ENCODE measurements around the gene SNORC.
A peak's percentile ranks its signal among the peaks of the same experiment; 100 is the strongest.

The SNORC gene

DNA sequence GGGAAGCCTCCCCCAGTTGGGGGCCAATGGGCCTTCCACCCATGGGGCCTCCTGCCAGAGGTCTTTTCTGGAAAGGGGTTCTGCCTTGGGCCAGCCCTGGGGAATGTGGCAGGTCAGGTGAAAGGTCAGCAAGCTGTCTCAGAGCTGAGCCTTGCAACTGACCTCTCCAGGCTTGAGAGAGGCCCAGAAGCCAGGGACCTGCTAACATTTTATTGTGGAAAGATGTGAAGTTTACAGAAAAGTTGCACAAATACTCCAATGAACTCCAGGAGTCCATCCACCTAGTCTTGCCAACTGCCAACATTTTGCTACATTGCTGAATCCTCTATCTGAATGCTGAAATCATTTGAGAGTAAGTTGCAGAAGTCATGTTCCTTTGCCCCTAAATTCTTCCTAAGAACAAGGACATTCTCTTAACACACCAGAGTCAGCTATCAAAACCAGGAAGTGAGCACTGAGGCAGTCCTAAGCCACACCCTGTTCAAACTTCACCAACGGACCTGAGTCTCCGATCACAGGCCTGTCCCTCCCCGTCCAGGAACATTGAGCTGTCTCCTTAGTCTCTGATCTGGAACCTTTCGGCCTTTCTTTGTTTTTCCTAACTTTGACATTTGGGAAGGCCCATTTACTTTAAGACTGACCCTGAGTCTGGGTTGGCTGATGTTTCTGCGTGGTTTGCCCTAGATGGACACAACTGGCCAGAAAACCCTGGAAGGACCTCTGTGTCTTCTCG lies 4.0 kb downstream of the SNORC start:
- Histone ChIP-seq H3K4me1 (ENCODE audit: control insufficient read depth in 5 of 5, insufficient read depth in 5 of 5, low read length in 5 of 5) (peaks cover 0 to 16% (median 7%) of the 10 kb centered on the region in 5 donors), H3K27ac (ENCODE audit: low read depth, low read length) (no peak overlapping the region), H3K4me3 (ENCODE audit: low read depth in 1 of 5, low read length in 5 of 5) (no peak overlapping the region), H3K36me3 (ENCODE audit: control insufficient read depth in 5 of 5, insufficient read depth in 5 of 5, low read length in 5 of 5) (no peaks in the 10 kb centered on the region), H3K9me3 (ENCODE audit: control insufficient read depth in 5 of 5, low read length in 5 of 5) (no peaks in the 10 kb centered on the region), H3K9ac (ENCODE audit: low read length in 5 of 5) (no peak overlapping the region), H3K27me3 (ENCODE audit: control insufficient read depth in 5 of 5, insufficient read depth in 4 of 5, low read length in 5 of 5) (peaks cover 11 to 30% (median 22%) of the 10 kb centered on the region in 5 donors)

DNA sequence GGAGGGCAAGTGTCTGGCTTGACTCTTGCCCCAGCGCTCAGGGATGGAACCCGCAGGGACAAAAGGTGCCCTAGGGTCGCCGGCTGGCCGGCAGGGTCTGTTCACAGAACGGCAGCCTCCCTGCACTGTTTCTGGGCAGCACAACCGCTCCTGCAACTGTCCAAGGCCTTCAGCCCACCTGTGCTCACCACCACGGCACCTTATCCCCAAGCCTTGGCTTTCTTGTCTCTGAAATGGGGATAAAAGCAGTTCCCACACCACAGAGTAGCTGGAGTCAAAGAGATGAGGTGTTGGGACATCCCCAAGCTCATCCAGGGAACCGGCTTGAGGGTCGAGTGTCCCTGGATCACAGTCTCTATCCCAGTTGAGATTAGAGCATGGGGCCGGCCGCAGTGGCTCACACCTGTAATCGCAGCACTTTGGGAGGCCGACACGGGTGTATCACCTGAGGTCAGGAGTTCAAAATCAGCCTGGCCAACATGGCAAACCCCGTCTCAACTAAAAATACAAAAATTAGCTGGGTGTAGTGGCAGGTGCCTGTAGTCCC lies 4.7 kb downstream of the SNORC start:
- Histone ChIP-seq H3K4me1 (ENCODE audit: control insufficient read depth in 5 of 5, insufficient read depth in 5 of 5, low read length in 5 of 5) (peaks cover 0 to 16% (median 7%) of the 10 kb centered on the region in 5 donors), H3K9ac (ENCODE audit: low read length in 5 of 5) (no peak overlapping the region), H3K4me3 (ENCODE audit: low read depth in 1 of 5, low read length in 5 of 5) (no peak overlapping the region), H3K27me3 (ENCODE audit: control insufficient read depth in 5 of 5, insufficient read depth in 4 of 5, low read length in 5 of 5) (peaks cover 11 to 30% (median 22%) of the 10 kb centered on the region in 5 donors), H3K9me3 (ENCODE audit: control insufficient read depth in 5 of 5, low read length in 5 of 5) (no peaks in the 10 kb centered on the region), H3K27ac (ENCODE audit: low read depth, low read length) (no peak overlapping the region), H3K36me3 (ENCODE audit: control insufficient read depth in 5 of 5, insufficient read depth in 5 of 5, low read length in 5 of 5) (no peaks in the 10 kb centered on the region)

DNA sequence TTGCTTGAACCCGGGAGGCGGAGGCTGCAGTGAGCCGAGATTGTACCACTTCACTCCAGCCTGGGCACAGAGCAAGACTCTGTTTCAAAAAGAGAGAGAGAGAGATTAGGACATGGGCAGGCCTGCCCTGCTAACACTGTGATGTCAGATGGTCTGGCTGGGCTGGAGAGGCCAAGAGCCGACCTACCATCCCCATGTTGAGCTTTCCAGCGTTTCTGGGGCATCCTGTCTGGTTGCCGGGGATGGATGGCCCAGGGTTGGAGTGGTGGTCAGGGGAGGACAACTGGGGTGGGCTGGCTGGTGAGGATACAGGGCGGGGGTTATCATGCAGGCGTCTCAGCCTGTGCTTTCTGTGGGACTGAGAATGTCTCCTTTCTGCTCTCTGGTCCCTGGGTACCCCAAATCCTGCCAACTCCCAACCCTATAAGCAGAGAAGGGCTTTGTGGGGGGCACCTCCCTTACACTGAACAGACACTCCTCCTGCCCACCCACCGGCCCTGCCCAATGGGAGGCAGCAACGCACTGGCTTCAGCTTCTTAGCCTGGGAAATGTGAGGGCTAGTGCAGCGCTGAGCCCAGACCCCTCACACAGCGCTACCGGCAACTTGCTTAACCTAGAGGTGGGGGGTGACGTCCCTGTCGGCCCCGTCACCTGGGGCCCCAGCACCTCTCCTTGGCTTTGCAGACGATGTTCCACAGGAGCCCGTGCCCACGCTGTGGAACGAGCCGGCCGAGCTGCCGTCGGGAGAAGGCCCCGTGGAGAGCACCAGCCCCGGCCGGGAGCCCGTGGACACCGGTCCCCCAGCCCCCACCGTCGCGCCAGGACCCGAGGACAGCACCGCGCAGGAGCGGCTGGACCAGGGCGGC lies 5.4 kb downstream of the SNORC start:
- Histone ChIP-seq H3K36me3 (ENCODE audit: control insufficient read depth in 5 of 5, insufficient read depth in 5 of 5, low read length in 5 of 5) (no peaks in the 10 kb centered on the region), H3K4me3 (ENCODE audit: low read depth in 1 of 5, low read length in 5 of 5) (no peak overlapping the region), H3K9me3 (ENCODE audit: control insufficient read depth in 5 of 5, low read length in 5 of 5) (no peaks in the 10 kb centered on the region), H3K27me3 (ENCODE audit: control insufficient read depth in 5 of 5, insufficient read depth in 4 of 5, low read length in 5 of 5) (peaks cover 11 to 30% (median 22%) of the 10 kb centered on the region in 5 donors), H3K9ac (ENCODE audit: low read length in 5 of 5) (no peak overlapping the region), H3K4me1 (ENCODE audit: control insufficient read depth in 5 of 5, insufficient read depth in 5 of 5, low read length in 5 of 5) (peaks cover 0 to 16% (median 7%) of the 10 kb centered on the region in 5 donors), H3K27ac (ENCODE audit: low read depth, low read length) (no peak overlapping the region)

DNA sequence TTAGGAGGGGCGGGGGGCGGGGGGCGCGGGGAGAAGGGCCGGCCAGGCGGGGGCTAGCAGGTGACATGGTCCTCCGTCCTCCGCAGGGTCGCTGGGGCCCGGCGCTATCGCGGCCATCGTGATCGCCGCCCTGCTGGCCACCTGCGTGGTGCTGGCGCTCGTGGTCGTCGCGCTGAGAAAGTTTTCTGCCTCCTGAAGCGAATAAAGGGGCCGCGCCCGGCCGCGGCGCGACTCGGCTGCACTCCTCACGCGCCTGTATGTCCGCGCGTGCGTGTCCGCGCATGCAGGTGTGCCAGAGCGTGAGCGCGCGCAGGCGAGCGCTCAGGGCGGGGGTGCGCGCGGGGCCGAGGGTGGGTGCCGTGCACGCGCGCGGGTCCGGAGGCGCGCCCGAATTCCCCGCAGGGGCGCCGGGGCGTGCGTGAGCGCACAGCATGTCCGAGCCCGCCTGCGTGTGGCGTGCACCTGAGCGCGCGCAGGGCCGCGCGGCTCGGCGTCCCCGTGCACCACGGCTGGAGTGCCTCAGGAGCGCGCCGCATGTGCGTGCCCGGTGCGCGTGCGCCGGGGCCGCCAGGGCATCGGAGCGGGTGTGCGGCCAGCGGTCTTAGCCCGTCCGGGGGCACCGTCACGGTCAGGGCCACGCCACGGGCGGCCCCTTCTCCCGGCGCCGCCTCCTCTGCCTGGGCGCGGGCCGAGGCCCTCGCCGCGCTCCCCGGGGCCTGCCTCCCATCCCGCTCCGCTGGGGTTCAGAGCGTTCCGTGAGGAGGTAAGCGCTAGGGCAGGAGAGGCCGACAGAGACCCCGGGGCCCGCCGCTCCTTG lies 6.3 kb downstream of the SNORC start:
- peak overlapping the region in 4 of 5 donors; percentile 50 to 77 (median 54) for H3K4me3 ChIP-seq (ENCODE audit: low read depth in 1 of 5, low read length in 5 of 5)
- H3K27me3 ChIP-seq (ENCODE audit: control insufficient read depth in 5 of 5, insufficient read depth in 4 of 5, low read length in 5 of 5): peaks cover 11 to 30% (median 22%) of the 10 kb centered on the region in 5 donors
- H3K9ac ChIP-seq (ENCODE audit: low read length in 5 of 5): no peak overlapping the region
- H3K27ac ChIP-seq (ENCODE audit: low read depth, low read length): no peak overlapping the region
- H3K9me3 ChIP-seq (ENCODE audit: control insufficient read depth in 5 of 5, low read length in 5 of 5): no peaks in the 10 kb centered on the region
- peaks cover 0 to 16% (median 7%) of the 10 kb centered on the region in 5 donors for H3K4me1 ChIP-seq (ENCODE audit: control insufficient read depth in 5 of 5, insufficient read depth in 5 of 5, low read length in 5 of 5)
- no peaks in the 10 kb centered on the region for H3K36me3 ChIP-seq (ENCODE audit: control insufficient read depth in 5 of 5, insufficient read depth in 5 of 5, low read length in 5 of 5)

DNA sequence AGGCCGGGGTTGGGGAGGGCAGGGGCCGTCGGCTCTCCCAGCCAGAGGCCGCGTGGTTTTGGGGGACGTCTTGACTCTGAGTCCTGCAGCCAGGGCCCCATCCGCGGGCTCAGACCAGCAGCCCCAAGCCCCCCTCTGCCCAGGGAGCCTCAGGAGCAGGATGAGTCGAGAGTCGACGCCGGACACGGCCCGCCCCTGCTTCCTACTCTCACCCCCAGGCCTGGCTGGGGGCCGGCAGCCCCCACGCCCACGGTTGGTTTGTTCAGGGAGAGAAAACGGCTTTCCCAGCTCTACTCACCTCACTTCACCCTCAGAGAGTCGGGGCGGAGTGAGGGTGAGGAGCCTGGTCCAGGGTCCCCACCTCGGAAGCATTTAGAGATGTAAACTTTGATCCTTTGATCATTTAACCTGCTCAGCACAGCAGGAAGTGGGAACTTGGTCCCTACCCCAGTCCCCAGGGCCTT lies 6.9 kb downstream of the SNORC start:
- Histone ChIP-seq H3K4me1 (ENCODE audit: control insufficient read depth in 5 of 5, insufficient read depth in 5 of 5, low read length in 5 of 5) (peaks cover 0 to 16% (median 7%) of the 10 kb centered on the region in 5 donors), H3K27ac (ENCODE audit: low read depth, low read length) (no peak overlapping the region), H3K36me3 (ENCODE audit: control insufficient read depth in 5 of 5, insufficient read depth in 5 of 5, low read length in 5 of 5) (no peaks in the 10 kb centered on the region), H3K9ac (ENCODE audit: low read length in 5 of 5) (no peak overlapping the region), H3K27me3 (ENCODE audit: control insufficient read depth in 5 of 5, insufficient read depth in 4 of 5, low read length in 5 of 5) (peaks cover 11 to 30% (median 22%) of the 10 kb centered on the region in 5 donors), H3K9me3 (ENCODE audit: control insufficient read depth in 5 of 5, low read length in 5 of 5) (no peaks in the 10 kb centered on the region), H3K4me3 (ENCODE audit: low read depth in 1 of 5, low read length in 5 of 5) (peak overlapping the region in 1 of 5 donors; percentile 58)

DNA sequence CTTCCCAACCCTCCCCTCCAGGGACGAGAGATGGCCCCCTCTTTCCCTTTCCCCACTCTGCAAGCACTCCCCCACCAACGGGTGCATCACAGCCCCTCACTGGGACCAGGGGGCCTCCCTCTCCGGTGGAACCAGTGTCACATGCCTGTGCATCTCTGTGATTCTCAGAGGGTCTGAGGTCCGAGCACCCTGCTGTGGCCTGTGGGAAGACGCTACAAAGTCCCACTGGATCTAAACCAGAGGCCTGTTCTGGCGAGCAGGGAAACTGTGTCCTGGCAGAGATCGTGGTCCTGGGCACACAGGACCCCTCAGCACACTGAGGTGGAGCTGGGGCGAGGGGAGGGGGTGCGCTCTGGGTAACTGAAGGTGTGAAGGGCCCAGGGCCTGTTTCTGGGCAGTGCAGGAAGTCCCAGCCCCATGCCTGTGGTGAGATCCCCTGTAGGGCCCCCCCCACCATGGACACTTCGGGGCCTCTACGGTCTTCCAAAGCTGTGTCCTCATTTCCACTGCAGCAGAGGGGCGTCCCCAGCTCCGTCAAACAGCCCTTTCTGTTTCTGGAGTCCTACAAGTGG lies 8.0 kb downstream of the SNORC start:
- Histone ChIP-seq H3K27ac (ENCODE audit: low read depth, low read length) (no peak overlapping the region), H3K4me1 (ENCODE audit: control insufficient read depth in 5 of 5, insufficient read depth in 5 of 5, low read length in 5 of 5) (peaks cover 0 to 16% (median 7%) of the 10 kb centered on the region in 5 donors), H3K36me3 (ENCODE audit: control insufficient read depth in 5 of 5, insufficient read depth in 5 of 5, low read length in 5 of 5) (no peaks in the 10 kb centered on the region), H3K4me3 (ENCODE audit: low read depth in 1 of 5, low read length in 5 of 5) (no peak overlapping the region), H3K9me3 (ENCODE audit: control insufficient read depth in 5 of 5, low read length in 5 of 5) (no peaks in the 10 kb centered on the region), H3K9ac (ENCODE audit: low read length in 5 of 5) (no peak overlapping the region), H3K27me3 (ENCODE audit: control insufficient read depth in 5 of 5, insufficient read depth in 4 of 5, low read length in 5 of 5) (peaks cover 11 to 30% (median 27%) of the 10 kb centered on the region in 5 donors)

DNA sequence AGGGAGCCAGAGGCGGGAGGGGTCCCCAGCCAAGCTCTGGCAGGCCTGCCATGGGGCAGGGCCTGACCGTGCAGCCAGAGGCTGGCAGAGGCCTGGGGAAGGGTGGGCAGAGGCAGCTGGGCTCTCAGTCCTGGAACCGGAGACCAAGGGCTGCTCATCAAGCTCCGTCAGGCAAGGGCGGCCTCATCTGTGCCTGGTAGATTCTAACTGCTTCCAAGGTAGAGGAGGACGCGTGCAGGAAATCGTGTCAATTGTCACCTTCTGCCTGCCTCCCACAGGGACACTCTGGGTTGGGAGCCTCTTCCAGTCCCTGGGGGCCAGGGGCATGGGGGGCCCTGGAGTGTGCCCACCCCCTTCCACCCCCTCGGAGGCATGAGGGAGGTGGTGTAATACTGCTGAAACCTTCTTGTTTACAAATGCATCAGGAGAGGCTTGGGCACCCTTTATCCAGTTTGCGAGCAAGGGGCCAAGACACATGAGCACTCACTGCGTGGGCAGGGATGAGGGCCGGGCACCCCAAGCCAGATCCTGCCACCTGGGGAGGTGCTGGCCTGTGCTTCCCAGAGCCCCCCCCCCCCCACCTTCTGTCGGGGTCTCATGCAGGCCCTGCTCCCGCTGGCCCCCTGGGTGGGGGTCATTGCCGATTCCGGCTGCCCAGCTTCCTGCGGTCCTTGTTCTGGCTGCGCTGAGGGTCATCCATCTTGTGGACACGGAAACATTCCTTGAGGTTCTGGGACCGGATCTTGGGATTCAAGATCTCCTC lies 9.0 kb downstream of the SNORC start:
- no peak overlapping the region for H3K4me3 ChIP-seq (ENCODE audit: low read depth in 1 of 5, low read length in 5 of 5)
- H3K27ac ChIP-seq (ENCODE audit: low read depth, low read length): no peak overlapping the region
- no peak overlapping the region for H3K9ac ChIP-seq (ENCODE audit: low read length in 5 of 5)
- peaks cover 0 to 16% (median 7%) of the 10 kb centered on the region in 5 donors for H3K4me1 ChIP-seq (ENCODE audit: control insufficient read depth in 5 of 5, insufficient read depth in 5 of 5, low read length in 5 of 5)
- no peaks in the 10 kb centered on the region for H3K36me3 ChIP-seq (ENCODE audit: control insufficient read depth in 5 of 5, insufficient read depth in 5 of 5, low read length in 5 of 5)
- H3K9me3 ChIP-seq (ENCODE audit: control insufficient read depth in 5 of 5, low read length in 5 of 5): no peaks in the 10 kb centered on the region
- H3K27me3 ChIP-seq (ENCODE audit: control insufficient read depth in 5 of 5, insufficient read depth in 4 of 5, low read length in 5 of 5): peaks cover 11 to 35% (median 32%) of the 10 kb centered on the region in 5 donors

DNA sequence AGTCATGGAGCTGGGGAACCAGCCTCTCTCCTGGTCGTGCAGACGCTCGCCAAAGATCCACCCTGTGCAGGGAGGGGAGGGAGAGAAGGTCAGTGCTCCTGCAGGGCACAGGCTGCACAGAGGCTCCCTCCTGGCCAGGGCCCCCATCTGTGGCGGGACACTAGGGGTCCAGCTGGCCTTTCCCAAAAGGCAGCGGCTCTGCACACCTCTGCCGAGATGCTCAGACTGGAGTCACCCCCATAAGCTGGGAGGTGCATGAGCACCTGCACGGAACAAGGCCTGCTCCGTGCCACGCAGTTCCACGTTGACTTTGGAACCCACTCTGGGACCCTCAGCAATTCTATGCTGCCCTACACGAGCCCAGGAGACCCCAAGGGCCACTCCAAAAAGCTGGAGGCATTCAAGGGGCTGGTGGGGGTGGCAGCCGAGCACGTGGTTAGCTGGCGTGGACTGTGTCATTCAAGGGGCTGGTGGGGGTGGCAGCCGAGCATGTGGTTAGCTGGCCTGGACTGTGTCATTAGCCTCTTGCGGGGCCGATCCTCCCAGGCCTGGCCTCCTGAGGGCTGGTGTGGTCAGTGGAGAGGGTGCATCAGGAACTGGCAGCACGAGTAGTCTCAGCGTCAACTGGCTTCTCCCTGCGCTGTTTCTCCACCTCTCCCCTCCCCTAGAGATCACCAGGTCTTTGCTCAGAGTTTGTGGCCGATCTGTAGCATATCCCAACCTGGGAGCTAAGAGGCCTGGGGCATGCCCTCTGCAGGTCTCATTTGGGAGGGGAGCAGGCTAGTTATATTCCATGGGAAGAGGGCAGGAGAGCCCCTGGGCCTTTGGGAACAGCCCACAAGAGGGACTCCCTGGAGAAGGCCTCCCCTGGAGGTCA lies 9.8 kb downstream of the SNORC start:
- H3K27ac ChIP-seq (ENCODE audit: low read depth, low read length): no peak overlapping the region
- H3K4me1 ChIP-seq (ENCODE audit: control insufficient read depth in 5 of 5, insufficient read depth in 5 of 5, low read length in 5 of 5): peaks cover 0 to 16% (median 7%) of the 10 kb centered on the region in 5 donors
- H3K9ac ChIP-seq (ENCODE audit: low read length in 5 of 5): no peak overlapping the region
- no peaks in the 10 kb centered on the region for H3K9me3 ChIP-seq (ENCODE audit: control insufficient read depth in 5 of 5, low read length in 5 of 5)
- H3K36me3 ChIP-seq (ENCODE audit: control insufficient read depth in 5 of 5, insufficient read depth in 5 of 5, low read length in 5 of 5): no peaks in the 10 kb centered on the region
- H3K4me3 ChIP-seq (ENCODE audit: low read depth in 1 of 5, low read length in 5 of 5): no peak overlapping the region
- H3K27me3 ChIP-seq (ENCODE audit: control insufficient read depth in 5 of 5, insufficient read depth in 4 of 5, low read length in 5 of 5): peaks cover 11 to 39% (median 35%) of the 10 kb centered on the region in 5 donors
